HepG2 (cell line): ENCODE measurements around the gene EMP2. TPM values are rescaled to one million over a fixed set of nuclear protein-coding genes. Genes with fewer than 3 reads are reported as not detected.

ENCODE experiments used
- BCL3 ChIP-seq: sonication (generic); formaldehyde crosslinking; IDR thresholded peaks from 2 replicates; pipeline ENCODE4 v1.5.1; 2020; ENCODE audit warnings: mild to moderate bottlenecking, missing genetic modification reagents, moderate library complexity
- CAMTA2 ChIP-seq: sonication (generic); formaldehyde crosslinking; IDR thresholded peaks from 2 replicates; pipeline ENCODE4 v1.4.0; 2020; ENCODE audit warnings: mild to moderate bottlenecking, missing genetic modification reagents, borderline replicate concordance
- HOXA3 ChIP-seq: sonication (generic); formaldehyde crosslinking; IDR thresholded peaks from 2 replicates; pipeline ENCODE4 v1.5.0; 2020; ENCODE audit warnings: missing genetic modification reagents
- KLF15 ChIP-seq: sonication (generic); formaldehyde crosslinking; IDR thresholded peaks from 2 replicates; pipeline ENCODE4 v1.8.1; 2023; ENCODE audit warnings: borderline replicate concordance, mild to moderate bottlenecking, inconsistent platforms, missing genetic modification reagents, mixed read lengths
- LRRFIP1 ChIP-seq: sonication (generic); formaldehyde crosslinking; conservative IDR thresholded peaks from 2 replicates; pipeline ENCODE4 v1.4.0; 2020; ENCODE audit warnings: missing genetic modification reagents
- PHF20 ChIP-seq: sonication (generic); formaldehyde crosslinking; IDR thresholded peaks from 2 replicates; pipeline ENCODE4 v1.5.0; 2020; ENCODE audit warnings: mild to moderate bottlenecking, missing genetic modification reagents
- RAD21 ChIP-seq: fragments of 450-650 bp; formaldehyde crosslinking; IDR thresholded peaks from 2 replicates; pipeline ENCODE4 v1.5.0; 2020; ENCODE audit warnings: mild to moderate bottlenecking
- RERE ChIP-seq: IDR thresholded peaks from 2 replicates; pipeline ENCODE4 v1.6.1; 2016; ENCODE audit warnings: low read depth, missing genetic modification reagents, missing compliant biosample characterization
- SIN3B ChIP-seq: fragments of 150-350 bp; IDR thresholded peaks from 2 replicates; pipeline ENCODE4 v1.6.1; 2014; ENCODE audit warnings: low read length
- ZBTB7A ChIP-seq: sonication (generic); formaldehyde crosslinking; IDR thresholded peaks from 2 replicates; pipeline ENCODE4 v1.8.0; 2022; ENCODE audit warnings: mild to moderate bottlenecking, missing genetic modification reagents
- ZNF460 ChIP-seq: sonication (generic); formaldehyde crosslinking; IDR thresholded peaks from 2 replicates; pipeline ENCODE4 v1.5.1; 2020; ENCODE audit warnings: missing genetic modification reagents, mild to moderate bottlenecking, borderline replicate concordance
- ZNF512 ChIP-seq: sonication (generic); formaldehyde crosslinking; IDR thresholded peaks from 2 replicates; pipeline ENCODE4 v1.4.0; 2020; ENCODE audit warnings: mild to moderate bottlenecking, missing genetic modification reagents
- ZNF790 ChIP-seq: sonication (generic); formaldehyde crosslinking; IDR thresholded peaks from 2 replicates; pipeline ENCODE4 v1.8.0; 2022; ENCODE audit warnings: missing genetic modification reagents, mild to moderate bottlenecking, borderline replicate concordance
- ZSCAN22 ChIP-seq: sonication (generic); formaldehyde crosslinking; IDR thresholded peaks from 2 replicates; pipeline ENCODE4 v1.4.0; 2020; ENCODE audit warnings: mild to moderate bottlenecking, missing genetic modification reagents
- polyA plus RNA-seq, 8 experiments: library from polyadenylated mRNA; depleted of rRNA in 3 of 8; stranded (reverse) in 7 of 8; unstranded in 1 of 8; fragments of >200 nt; fragmentation: Illumina TruSeq in 4 of 8; extraction: Trizol in 4 of 8; gene quantifications; 2 replicates each; pipeline versions ENCODE4 v1.2.1 to v1.2.3, GENCODE V29; 2011 to 2016; ENCODE audit warnings: low read depth in 4 of 8, missing spikeins in 1 of 8, mixed read lengths in 1 of 8; ENCODE audit not compliant: insufficient read depth in 1 of 8
- total RNA-seq, 5 experiments: library from RNA; depleted of rRNA; stranded (reverse); fragments of >200 nt; fragmentation: Illumina TruSeq; extraction: Trizol; gene quantifications; 2 replicates each; pipeline ENCODE4 v1.2.3, GENCODE V29; 2016; ENCODE audit warnings: low read depth in 1 of 5

Gene EMP2
- total and polyA plus RNA-seq, 2 of the 13 experiments (the other 11 are each of a cell fraction or from before 2014, with no cell fraction given) = 24.6 to 91.2 TPM

GRCh38 chr16:10579965-10580882, at the start of gene EMP2 (continued):
- peak; percentile 15; the same call in 1 of the 2 replicates for TF ChIP-seq RERE (CRISPR knock-in tag)
- TF ChIP-seq ZNF790 = peak; percentile 48; the same call in 1 of the 2 replicates
- TF ChIP-seq KLF15 (CRISPR knock-in tag) = peak; percentile 66; the same call in 1 of the 2 replicates
- TF ChIP-seq HOXA3 = peak; percentile 82
- TF ChIP-seq CAMTA2 (CRISPR knock-in tag) = 0 out of 2 replicates have a peak, but pooled peaks have one; percentile 19
- TF ChIP-seq ZNF512 = peak; percentile 70; the same call in 1 of the 2 replicates
- TF ChIP-seq ZNF460 = no peak; the same call in 1 of the 2 replicates
- TF ChIP-seq ZSCAN22 = peak; percentile 80; the same call in 1 of the 2 replicates
- peak; percentile 82; the same call in 1 of the 2 replicates for TF ChIP-seq BCL3 (CRISPR knock-in tag)
- TF ChIP-seq LRRFIP1 (CRISPR knock-in tag) = no peak
- no peak for TF ChIP-seq SIN3B
- peak; percentile 91 for TF ChIP-seq RAD21 (CRISPR knock-in tag)
- peak; percentile 74 for TF ChIP-seq PHF20
- TF ChIP-seq ZBTB7A (CRISPR knock-in tag) = peak; percentile 84
